GM18519 (cell line): ENCODE data around the gene KCTD18.

ENCODE experiments used
- ATAC-seq: cut with Tn5 transposase; IDR thresholded peaks from one replicate; pipeline ENCODE4 v1.9.1; 2021; ENCODE audit warnings: mild to moderate bottlenecking, moderate library complexity; ENCODE audit not compliant: unreplicated experiment, low FRiP score

Gene KCTD18

GRCh38 chr2:200509612-200510433 is at the start of gene KCTD18:
Gene KCTD18, minus strand, starts transcription at chr2:200510068. Its CDS starts 3,052 bp downstream, at chr2:200507016.
- peak; percentile 97 for ATAC-seq

GRCh38 chr2:200540793-200541192 is 30.9 kb upstream of the KCTD18 start:
- no peak for ATAC-seq

GRCh38 chr2:200538139-200538538 is 28.3 kb upstream of the KCTD18 start:
- ATAC-seq = no peak

GRCh38 chr2:200534572-200534971 is 24.7 kb upstream of the KCTD18 start:
- no peak for ATAC-seq

- ATAC-seq = no peak
Observed at GRCh38 chr2:200533754-200534153, 23.9 kb upstream of the KCTD18 start.

GRCh38 chr2:200528228-200528627 is 18.4 kb upstream of the KCTD18 start:
- no peak for ATAC-seq

GRCh38 chr2:200525882-200526651 is 16.2 kb upstream of the KCTD18 start, which contains the start of gene SGO2:
Gene SGO2, plus strand, starts transcription at chr2:200526207. Its CDS starts 6,769 bp downstream, at chr2:200532976.
- ATAC-seq = peak; percentile 99

GRCh38 chr2:200525551-200525881 is 15.6 kb upstream of the KCTD18 start:
- ATAC-seq = no peak

- ATAC-seq = no peak
Observed at GRCh38 chr2:200525066-200525465, 15.2 kb upstream of the KCTD18 start.

- no peak for ATAC-seq
Observed at GRCh38 chr2:200523604-200524003, 13.7 kb upstream of the KCTD18 start.

GRCh38 chr2:200523158-200523557 is 13.3 kb upstream of the KCTD18 start:
- ATAC-seq = no peak

GRCh38 chr2:200515155-200515554 is 5.3 kb upstream of the KCTD18 start:
- ATAC-seq = no peak

GRCh38 chr2:200509235-200509611 is 645 bp downstream of the KCTD18 start:
- no peak for ATAC-seq

GRCh38 chr2:200507179-200507578 is 2.7 kb downstream of the KCTD18 start:
- ATAC-seq = no peak

- no peak for ATAC-seq
Observed at GRCh38 chr2:200506679-200507078, 3.2 kb downstream of the KCTD18 start.

GRCh38 chr2:200502196-200502595 is 7.7 kb downstream of the KCTD18 start:
- ATAC-seq = no peak

GRCh38 chr2:200498402-200499162 is 11.3 kb downstream of the KCTD18 start:
- ATAC-seq = no peak

- no peak for ATAC-seq
Observed at GRCh38 chr2:200496696-200497095, 13.2 kb downstream of the KCTD18 start.

- no peak for ATAC-seq
Observed at GRCh38 chr2:200494048-200494447, 15.8 kb downstream of the KCTD18 start.

- no peak for ATAC-seq
Observed at GRCh38 chr2:200492656-200493055, 17.2 kb downstream of the KCTD18 start.

- ATAC-seq = no peak
Observed at GRCh38 chr2:200490001-200490400, 19.9 kb downstream of the KCTD18 start.
